Adrenal gland (tissue), 12 donors: ENCODE data around the gene SEC62. TPM values are rescaled to one million over a fixed set of nuclear protein-coding genes. Genes with fewer than 3 reads are reported as not detected.

ENCODE experiments used
- DNase-seq, 7 donors: peaks; one replicate each; pipeline ENCODE4 v3.0.0-alpha.2; 2019 to 2020
- H3K27ac ChIP-seq, 5 donors: fragments of 200-600 bp; sonication (generic) in 4 of 5; 1 replicate in 3 of 5; 2 replicates in 2 of 5; pipeline versions ENCODE4 v1.5.1 to v1.8.0; 2016 to 2020; ENCODE audit warnings: mild to moderate bottlenecking in 1 of 5
- H3K27me3 ChIP-seq: fragments of 200-600 bp; 2 replicates; pipeline ENCODE4 v1.8.0; 2021
- H3K36me3 ChIP-seq, 2 donors: fragments of 200-600 bp; replicated peaks in 1 of 2; 1 replicate in 1 of 2; 2 replicates in 1 of 2; pipeline versions ENCODE4 v1.5.1 to v1.8.0; 2018 to 2022
- H3K4me1 ChIP-seq, 2 donors: fragments of 200-600 bp; replicated peaks in 1 of 2; 1 replicate in 1 of 2; 2 replicates in 1 of 2; pipeline versions ENCODE4 v1.5.1 to v1.8.0; 2018 to 2021
- H3K4me3 ChIP-seq, 4 donors: fragments of 200-600 bp; sonication (generic) in 3 of 4; one replicate each; pipeline ENCODE4 v1.5.1; 2016 to 2018
- H3K9me3 ChIP-seq, 3 donors: fragments of 200-600 bp; sonication (generic) in 1 of 3; replicated peaks in 1 of 3; 1 replicate in 2 of 3; 2 replicates in 1 of 3; pipeline versions ENCODE4 v1.5.1 to v1.8.0; 2016 to 2021
- CTCF ChIP-seq, 6 experiments: fragments of 450-650 bp in 4 of 6; fragments of 200-600 bp in 2 of 6; sonication (generic) in 1 of 6; IDR thresholded peaks; 1 replicate in 5 of 6; 2 replicates in 1 of 6; pipeline versions ENCODE4 v1.5.1 to v1.8.0; 2016 to 2021; ENCODE audit warnings: antibody characterized with exemption in 6 of 6, mild to moderate bottlenecking in 2 of 6, moderate library complexity in 1 of 6
- POLR2A ChIP-seq, 2 donors: fragments of 450-650 bp; IDR thresholded peaks; one replicate each; pipeline ENCODE4 v1.6.1; 2017; ENCODE audit warnings: antibody characterized with exemption in 2 of 2, mild to moderate bottlenecking in 2 of 2, moderate library complexity in 1 of 2
- WGBS, 4 donors: extraction: QIAGEN DNeasy Blood & Tissue Kit in 2 of 4; methylation state at CpG; one replicate each; pipeline versions ENCODE4 v1.1.5 to v1.1.7; 2013 to 2017; 5-methylcytosine and 5-hydroxymethylcytosine counted together
- intact Hi-C, 2 donors: fragments of 100-400 bp; cut with DNase I; formaldehyde crosslinking; loops; one replicate each; pipeline versions ENCODE4 v1.14.1 to v1.15.0; 2022 to 2023
- polyA plus RNA-seq, 3 donors: library from polyadenylated mRNA; stranded (reverse); fragments of 200-250 nt in 2 of 3; fragments of 350-450 nt in 1 of 3; fragmentation: Illumina TruSeq in 1 of 3; extraction: RNeasy Lipid Tissue Mini Kit (QIAGEN cat#74804) in 1 of 3; gene quantifications; one replicate each; pipeline ENCODE4 v1.2.3, GENCODE V29; 2013 to 2014
- total RNA-seq, 9 donors: library from RNA; depleted of rRNA in 4 of 9; stranded (reverse); fragments of >200 nt in 4 of 9; fragments of 120-200 nt in 1 of 9; fragmentation: NEBNext Ultra II Directional in 1 of 9; extraction: Animal tissue kit (Norgen Biotek cat#: 25700) in 1 of 9; gene quantifications; one replicate each; pipeline versions ENCODE4 v1.1.0 to v1.2.4, GENCODE V29; 2013 to 2023
- donor health status: healthy with polysubstance abuse.
- donor health status: Bipolar disorder and iron deficiency.
- donor health status: DM: yes; HTN: yes; CAD: no.
- donor health status: DM: no; HTN: no; CAD: no.
- donor health status: DM: no; HTN: no; CAD: no.
- donor health status: DM: yes; HTN: yes; CAD: no.

The SEC62 gene
- total and polyA plus RNA-seq, 12 donors, result 41.1 to 267 (median 148) TPM

DNA sequence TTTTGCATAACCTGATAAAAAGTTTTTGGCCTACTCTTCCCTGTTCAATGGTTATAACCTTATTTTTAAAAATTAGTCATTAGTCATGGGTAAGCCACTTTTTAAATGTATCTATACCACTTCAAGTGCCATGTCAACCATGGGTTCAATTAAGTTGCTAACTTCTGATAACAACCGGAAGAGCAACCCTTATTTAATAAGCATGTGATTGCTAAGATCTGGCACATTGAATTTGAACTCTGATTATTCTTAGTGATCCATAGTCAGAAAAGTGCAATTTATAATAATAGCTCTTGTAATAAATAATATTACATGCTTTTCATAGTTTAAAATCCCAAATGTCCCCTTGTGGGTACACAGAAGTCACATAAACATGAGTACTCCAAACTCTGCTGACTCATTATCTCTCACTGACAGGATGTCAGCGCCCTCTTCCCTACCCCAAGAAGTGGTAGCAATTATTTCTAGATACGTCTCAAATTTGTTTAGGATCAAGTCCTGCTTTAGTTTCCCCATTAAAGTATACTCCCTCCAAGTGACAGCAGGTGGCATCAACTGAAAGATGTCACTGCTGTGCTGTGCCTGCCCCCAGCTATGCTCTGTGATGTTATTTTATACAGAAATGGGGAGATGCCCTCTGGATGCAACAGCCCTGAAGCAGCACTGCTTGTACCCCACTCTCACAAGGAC lies 36.6 kb upstream of the SEC62 start:
- H3K27ac ChIP-seq, result no peak overlapping the region
- peaks cover 4% of the 10 kb centered on the region for H3K27me3 ChIP-seq
- 58 to 78% (median 74%) methylated on average over 3 of the region's 3 CpGs for WGBS, 4 donors
- H3K4me1 ChIP-seq, result no peaks in the 10 kb centered on the region
- intact Hi-C loops, result no loop called here
- no peak overlapping the region for H3K4me3 ChIP-seq
- H3K9me3 ChIP-seq, result no peaks in the 10 kb centered on the region
- TF ChIP-seq POLR2A (IDR thresholded peaks at IDR 0.05) (no peak), CTCF (IDR thresholded peaks at IDR 0.05) (no peak)
- DNase-seq, result no peak
- H3K36me3 ChIP-seq, result no peaks in the 10 kb centered on the region

- no peaks in the 10 kb centered on the region for H3K36me3 ChIP-seq
- H3K9me3 ChIP-seq, result no peaks in the 10 kb centered on the region
- WGBS, 4 donors, result 88 to 96% (median 94%) methylated on average over 3 of the region's 3 CpGs
- no peak for TF ChIP-seq CTCF (IDR thresholded peaks at IDR 0.05)
- no peak for TF ChIP-seq POLR2A (IDR thresholded peaks at IDR 0.05)
- H3K4me1 ChIP-seq, result no peaks in the 10 kb centered on the region
- intact Hi-C loops, result no loop called here
- no peak overlapping the region for H3K27ac ChIP-seq
- DNase-seq, result no peak
- no peak overlapping the region for H3K4me3 ChIP-seq
- peaks cover 4% of the 10 kb centered on the region for H3K27me3 ChIP-seq
Observed at GRCh38 chr3:169930843-169931242, 35.8 kb upstream of the SEC62 start.

DNA sequence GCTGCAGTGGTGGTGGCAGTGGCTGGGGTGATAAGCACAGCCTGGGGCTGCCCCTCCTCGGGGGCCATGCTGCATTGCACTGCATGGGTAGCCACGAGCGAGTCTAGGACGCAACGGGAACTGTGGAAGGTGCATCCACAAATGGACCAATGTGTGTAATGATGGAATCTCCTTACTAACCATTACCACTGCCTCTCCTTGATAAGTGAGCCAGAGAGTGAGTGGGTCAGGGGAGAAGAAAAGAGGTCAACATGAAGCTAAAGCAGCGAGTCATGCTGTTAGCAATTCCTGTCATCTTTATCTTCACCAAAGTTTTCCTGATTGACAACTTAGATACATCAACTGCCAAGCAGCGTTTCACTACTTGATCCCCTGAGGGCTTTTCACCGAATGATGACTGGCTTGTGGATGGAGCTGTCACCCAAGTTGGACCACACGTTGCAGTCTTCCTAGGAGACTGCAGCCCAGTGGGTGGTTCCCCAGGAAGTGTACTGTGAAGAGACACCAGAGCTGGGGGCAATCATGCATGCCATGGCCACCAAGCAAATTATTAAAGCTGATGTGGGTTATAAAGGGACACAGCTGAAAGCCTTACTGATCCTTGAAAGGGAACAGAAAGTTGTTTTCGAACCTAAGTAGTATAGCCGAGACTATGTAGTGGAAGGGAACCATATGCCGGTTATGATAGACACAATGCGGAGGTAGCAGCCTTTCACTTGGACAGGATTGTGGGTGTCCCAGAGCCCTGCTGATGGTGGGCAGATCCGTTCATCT lies 34.7 kb upstream of the SEC62 start:
- DNase-seq, result no peak
- H3K36me3 ChIP-seq, result no peaks in the 10 kb centered on the region
- 82 to 86% (median 83%) methylated on average over 14 of the region's 14 CpGs for WGBS, 4 donors
- H3K4me1 ChIP-seq, result no peaks in the 10 kb centered on the region
- no peak for TF ChIP-seq POLR2A (IDR thresholded peaks at IDR 0.05)
- no peak for TF ChIP-seq CTCF (IDR thresholded peaks at IDR 0.05)
- H3K27me3 ChIP-seq, result peaks cover 4% of the 10 kb centered on the region
- H3K27ac ChIP-seq, result no peak overlapping the region
- no peak overlapping the region for H3K4me3 ChIP-seq
- intact Hi-C loops, result no loop called here
- H3K9me3 ChIP-seq, result no peaks in the 10 kb centered on the region

- H3K27ac ChIP-seq, result no peak overlapping the region
- intact Hi-C loops, result no loop called here
- 18 to 41% (median 26%) methylated on average over 1 of the region's 1 CpG for WGBS, 4 donors
- DNase-seq, result no peak
- no peaks in the 10 kb centered on the region for H3K27me3 ChIP-seq
- H3K36me3 ChIP-seq, result no peaks in the 10 kb centered on the region
- H3K4me3 ChIP-seq, result no peak overlapping the region
- H3K4me1 ChIP-seq, result no peaks in the 10 kb centered on the region
- TF ChIP-seq CTCF (IDR thresholded peaks at IDR 0.05) (no peak), POLR2A (IDR thresholded peaks at IDR 0.05) (no peak)
- no peaks in the 10 kb centered on the region for H3K9me3 ChIP-seq
Observed at GRCh38 chr3:169939320-169939719, 27.3 kb upstream of the SEC62 start.
